Type B pancreatic cell (in vitro differentiated cells): ENCODE data around the gene CD80. TPM values are rescaled to one million over a fixed set of nuclear protein-coding genes. Genes with fewer than 3 reads are reported as not detected.

Experiments
- DNase-seq: peaks from one replicate; pipeline ENCODE4 v3.0.0; 2021; ENCODE audit warnings: mixed read lengths; ENCODE audit not compliant: unreplicated experiment; ENCODE audit errors: extremely low spot score
- H3K27ac Mint-ChIP-seq: 2 replicates; pipeline ENCODE4 v1.8.0; 2021; ENCODE audit warnings: mild to moderate bottlenecking, mixed read lengths
- H3K27me3 Mint-ChIP-seq: 2 replicates; pipeline ENCODE4 v1.8.0; 2021; ENCODE audit warnings: mixed read lengths
- H3K36me3 Mint-ChIP-seq: 2 replicates; pipeline ENCODE4 v1.8.0; 2021; ENCODE audit warnings: mixed read lengths
- H3K4me1 Mint-ChIP-seq: one replicate; pipeline ENCODE4 v1.8.0; 2021; ENCODE audit warnings: mixed read lengths; ENCODE audit not compliant: unreplicated experiment
- H3K4me3 Mint-ChIP-seq: 2 replicates; pipeline ENCODE4 v1.8.0; 2021; ENCODE audit warnings: mild to moderate bottlenecking, mixed read lengths
- H3K9me3 Mint-ChIP-seq: 2 replicates; pipeline ENCODE4 v1.8.0; 2021; ENCODE audit warnings: mixed read lengths
- CTCF ChIP-seq: fragments of 200-600 bp; sonication (generic); conservative IDR thresholded peaks from 2 replicates; pipeline ENCODE4 v1.5.0; 2021; ENCODE audit warnings: antibody characterized with exemption, mild to moderate bottlenecking
- total RNA-seq: library from RNA; stranded (reverse); gene quantifications from 2 replicates; pipeline ENCODE4 v1.2.1, GENCODE V29; 2021; ENCODE audit warnings: low replicate concordance

Gene CD80
- total RNA-seq, 1 donor from 2014 or later: 0.10 TPM

- Mint-ChIP-seq H3K36me3 (peaks cover 20% of the 10 kb centered on the region), H3K9me3 (no peaks in the 10 kb centered on the region), H3K27ac (no peak overlapping the region), H3K4me1 (no peaks in the 10 kb centered on the region), H3K27me3 (no peaks in the 10 kb centered on the region), H3K4me3 (no peak overlapping the region)
- no peak for TF ChIP-seq CTCF
- DNase-seq: no peak
Measured at GRCh38 chr3:119481079-119481478, 78.3 kb downstream of the CD80 start.

Other genes starting within 250 kb of the CD80 start
- 65.9 and 66.0 TPM in 2 replicates for gene TMEM39A, start 96.0 kb downstream of the CD80 start, total RNA-seq
- 11.4 and 24.1 TPM in 2 replicates for gene POGLUT1, start 90.7 kb downstream of the CD80 start, total RNA-seq
- 114 and 139 TPM in 2 replicates for gene TIMMDC1, start 61.1 kb downstream of the CD80 start, total RNA-seq
- gene ADPRH, start 19.9 kb upstream of the CD80 start, total RNA-seq: 2.9 and 3.3 TPM in 2 replicates
- 0.64 and 1.6 TPM in 2 replicates for gene PLA1A, start 38.3 kb upstream of the CD80 start, total RNA-seq
- 1.4 and 2.6 TPM in 2 replicates for gene POPDC2, start 101.0 kb upstream of the CD80 start, total RNA-seq
- gene COX17, start 117.8 kb upstream of the CD80 start, total RNA-seq: 28.3 and 32.0 TPM in 2 replicates
- gene CFAP91, start 143.4 kb upstream of the CD80 start, total RNA-seq: 2.1 and 19.0 TPM in 2 replicates
- gene NR1I2, start 222.5 kb upstream of the CD80 start, total RNA-seq: 0.65 and 1.4 TPM in 2 replicates